A549 (cell line): ENCODE results near the gene DEF6. TPM values are rescaled to one million over a fixed set of nuclear protein-coding genes. Genes with fewer than 3 reads are reported as not detected.
"Not testable (repeated sequence)": the region's sequence is repeated elsewhere in the genome, so short reads cannot be mapped to it uniquely, and the experiment has no call there.

Experiments used
- ATAC-seq, 2 experiments: fragments of 200-7000 bp in 1 of 2; fragments of >200 bp in 1 of 2; cut with Nextera tagmentation in 1 of 2; cut with Tn5 transposase in 1 of 2; 3 replicates each; pipeline versions ENCODE4 v1.8.0 to v1.9.1; 2018 to 2020; ENCODE audit warnings: mild to moderate bottlenecking in 1 of 2, moderate library complexity in 1 of 2
- CTCF ChIA-PET: fragments of 300-600 bp; sonication (Branson Sonifier 250); formaldehyde crosslinking; extraction: SDS; loops from one replicate; lab custom pipeline; 2021; ENCODE audit warnings: antibody characterized with exemption, inconsistent platforms; lab: Yijun Ruan, JAX
- POLR2A ChIA-PET: fragments of 350-600 bp; formaldehyde crosslinking; extraction: SDS; loops from one replicate; lab custom pipeline; 2021; ENCODE audit warnings: antibody characterized with exemption, inconsistent platforms; lab: Yijun Ruan, JAX
- DNase-seq, 2 experiments: peaks; one replicate each; pipeline versions ENCODE4 v3.0.0 to v3.0.0-alpha.2; 2011 to 2016; ENCODE audit warnings: low read depth in 1 of 2, low spot score in 1 of 2
- FAIRE-seq: peaks from 2 replicates; lab custom pipeline; 2011; peaks lifted over from hg19 to GRCh38; lab: Jason Lieb, UNC
- H3K27ac ChIP-seq, 2 experiments: fragments of >200 bp; sonication (Bioruptor Twin); formaldehyde crosslinking; 3 replicates each; pipeline ENCODE4 v1.5.1; 2016 to 2017
- H3K4me1 ChIP-seq: fragments of >200 bp; sonication (Bioruptor Twin); formaldehyde crosslinking; 3 replicates; pipeline ENCODE4 v1.6.1; 2016
- H3K4me2 ChIP-seq: fragments of >200 bp; sonication (Bioruptor Twin); formaldehyde crosslinking; 3 replicates; pipeline ENCODE4 v1.6.1; 2016
- H3K4me3 ChIP-seq: fragments of >200 bp; sonication (Bioruptor Twin); formaldehyde crosslinking; 3 replicates; pipeline ENCODE4 v1.5.1; 2016
- H3K9me3 ChIP-seq: fragments of >200 bp; sonication (Bioruptor Twin); formaldehyde crosslinking; 3 replicates; pipeline ENCODE4 v1.6.1; 2016
- CHD4 ChIP-seq: fragments of 200-600 bp; sonication (generic); IDR thresholded peaks from 2 replicates; pipeline ENCODE4 v1.6.1; 2016; ENCODE audit warnings: antibody characterized with exemption, mild to moderate bottlenecking, borderline replicate concordance
- E2F6 ChIP-seq: IDR thresholded peaks from 2 replicates; pipeline ENCODE4 v1.6.1; 2012; ENCODE audit warnings: low read depth, borderline replicate concordance
- EP300 ChIP-seq, 2 experiments: fragments of >200 bp; sonication (Bioruptor Twin); formaldehyde crosslinking; IDR thresholded peaks; 2 replicates in 1 of 2; 3 replicates in 1 of 2; pipeline ENCODE4 v1.6.1; 2016 to 2017
- FOSB ChIP-seq: fragments of 250-450 bp; sonication (Bioruptor Pico); IDR thresholded peaks from 2 replicates; pipeline ENCODE4 v1.5.0; 2020; ENCODE audit warnings: mild to moderate bottlenecking, moderate library complexity
- FOXS1 ChIP-seq: fragments of 250-450 bp; sonication (Bioruptor Pico); IDR thresholded peaks from 2 replicates; pipeline ENCODE4 v1.5.0; 2020; ENCODE audit warnings: mild to moderate bottlenecking, moderate library complexity
- HOXB5 ChIP-seq: fragments of 250-450 bp; sonication (Bioruptor Pico); IDR thresholded peaks from 2 replicates; pipeline ENCODE4 v1.5.0; 2020; ENCODE audit warnings: mild to moderate bottlenecking, moderate library complexity
- MAZ ChIP-seq: fragments of 150-350 bp; IDR thresholded peaks from 2 replicates; pipeline ENCODE4 v1.6.1; 2014; ENCODE audit warnings: antibody characterized with exemption, low read depth, low read length, borderline replicate concordance
- MYC ChIP-seq: IDR thresholded peaks from 2 replicates; pipeline ENCODE4 v1.6.1; 2012; ENCODE audit warnings: mild to moderate bottlenecking, inconsistent platforms, low read length, improper control_type of control experiment, borderline replicate concordance
- NPAS2 ChIP-seq: fragments of 250-450 bp; sonication (Bioruptor Pico); IDR thresholded peaks from 2 replicates; pipeline ENCODE4 v1.8.0; 2022; ENCODE audit warnings: mild to moderate bottlenecking, moderate library complexity, borderline replicate concordance
- PHF8 ChIP-seq: fragments of 200-600 bp; sonication (generic); IDR thresholded peaks from 2 replicates; pipeline ENCODE4 v1.6.1; 2016; ENCODE audit warnings: low read depth, mild to moderate bottlenecking, antibody characterized with exemption, moderate library complexity, borderline replicate concordance
- POLR2AphosphoS2 ChIP-seq: conservative IDR thresholded peaks from 2 replicates; pipeline ENCODE4 v1.6.1; 2012; ENCODE audit warnings: low read length, improper control_type of control experiment, inconsistent platforms
- RAD21 ChIP-seq, 2 experiments: fragments of >200 bp in 1 of 2; sonication (Bioruptor Twin) in 1 of 2; formaldehyde crosslinking in 1 of 2; IDR thresholded peaks in 1 of 2; conservative IDR thresholded peaks in 1 of 2; 2 replicates in 1 of 2; 3 replicates in 1 of 2; pipeline ENCODE4 v1.6.1; 2012 to 2018; ENCODE audit warnings: inconsistent platforms in 1 of 2
- SMC3 ChIP-seq: fragments of >200 bp; sonication (Bioruptor Twin); formaldehyde crosslinking; IDR thresholded peaks from 3 replicates; pipeline ENCODE4 v1.6.1; 2018; ENCODE audit warnings: inconsistent platforms
- WGBS: methylation state at CpG from one replicate; pipeline ENCODE4 v1.1.6; 2017; ENCODE audit errors: missing lambda C conversion rate; 5-methylcytosine and 5-hydroxymethylcytosine counted together
- polyA plus RNA-seq, 4 experiments: library from polyadenylated mRNA; depleted of rRNA in 3 of 4; stranded (reverse); fragments of >200 nt; fragmentation: RNase III in 1 of 4; extraction: RNeasy Plus Mini Kit Qiagen cat#74134 plus additional on column Dnase treatment in 1 of 4; gene quantifications; 2 replicates in 3 of 4; 3 replicates in 1 of 4; pipeline ENCODE4 v1.2.3, GENCODE V29; 2011 to 2017
- TF ChIP-seq, protein P1 (sequence below): fragments of >200 bp; sonication (Bioruptor Twin); formaldehyde crosslinking; IDR thresholded peaks from 3 replicates; pipeline ENCODE4 v1.5.1; 2016
- TF ChIP-seq, protein P2 (sequence below): fragments of 450-650 bp; IDR thresholded peaks from 2 replicates; pipeline ENCODE4 v1.6.1; 2014; ENCODE audit warnings: antibody characterized with exemption

Gene DEF6
- polyA plus RNA-seq, 2 of the 4 experiments (the other 2 are of a cell fraction), result 0.05 TPM

DNA sequence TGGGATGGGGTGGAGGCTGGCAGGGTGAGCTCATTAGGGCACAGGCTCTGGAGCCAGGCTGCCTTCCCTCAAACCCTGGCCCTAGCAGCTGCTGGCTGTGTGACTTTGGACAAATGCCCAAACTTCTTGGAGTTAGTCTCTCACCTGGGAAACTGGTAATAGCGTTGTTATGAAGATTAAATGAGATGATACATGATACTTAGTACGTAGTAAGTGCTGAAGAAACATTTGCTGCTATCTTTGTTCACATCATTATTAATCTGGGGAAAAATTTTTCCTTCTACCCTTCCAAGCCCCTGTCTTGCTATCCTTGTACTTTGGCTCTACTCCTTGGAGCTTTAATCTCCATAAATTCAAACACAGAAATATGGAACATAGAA, 22.4 kb downstream of the DEF6 start (continued):
- TF ChIP-seq POLR2AphosphoS2 (no peak), MAZ (no peak), CHD4 (no peak), PHF8 (no peak)

GRCh38 chr6:35321091-35321490, 23.5 kb downstream of the DEF6 start:
- Histone ChIP-seq H3K4me2 (no peak overlapping the region), H3K27ac (no peak overlapping the region), H3K4me1 (peaks cover 4% of the 10 kb centered on the region; the same call in 1 of the 3 replicates), H3K9me3 (no peaks in the 10 kb centered on the region), H3K4me3 (no peak overlapping the region)
- DNase-seq (no peak), FAIRE-seq (no peak), ATAC-seq (no peak)
- POLR2A ChIA-PET, result no interaction called here
- no peak for TF ChIP-seq MYC
- no peak for TF ChIP-seq EP300 (IDR thresholded peaks at IDR 0.05)
- TF ChIP-seq E2F6, result no peak
- CTCF ChIA-PET, result interaction anchor here (1.4 to 2.5 kb wide), 3 partner anchors 21 to 128 kb away, joined by 5 to 9 read pairs (median 8); partner anchors contain the start of gene PPARD
- WGBS, result 65% methylated on average over 8 of the region's 8 CpGs

DNA sequence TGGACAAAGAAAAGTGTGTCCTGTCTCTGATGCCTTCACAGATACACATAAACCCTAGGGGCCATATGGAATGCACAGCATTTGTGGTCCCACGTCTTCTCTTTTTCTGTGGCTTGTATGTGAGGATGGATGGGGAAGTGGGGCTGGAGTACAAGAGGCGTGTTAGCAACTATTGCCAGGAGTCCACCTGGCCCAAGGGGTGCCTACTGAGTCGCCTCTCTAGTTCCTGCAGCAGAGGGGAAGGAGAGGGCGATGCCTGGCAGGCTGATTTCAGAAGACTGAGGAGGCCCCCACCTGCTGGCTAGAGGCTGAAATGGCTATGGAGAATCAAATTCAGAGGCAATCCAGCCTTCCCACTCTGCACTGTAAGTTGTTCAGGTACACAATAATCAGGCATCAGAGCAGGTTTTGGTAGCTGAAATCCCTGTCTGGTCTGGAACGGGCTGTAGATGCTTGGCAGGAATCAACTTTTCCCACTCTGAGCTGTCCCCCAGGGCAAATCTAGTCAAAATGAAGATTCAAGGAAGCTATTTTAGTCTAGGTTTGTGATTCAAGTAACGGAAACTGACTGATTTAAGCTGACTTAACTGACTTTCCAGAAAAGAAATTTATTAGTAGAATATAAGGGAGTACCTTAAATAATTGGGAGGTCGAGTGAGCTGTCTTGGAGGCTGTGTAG, 29.9 kb downstream of the DEF6 start:
- Histone ChIP-seq H3K9me3 (no peaks in the 10 kb centered on the region), H3K4me1 (no peaks in the 10 kb centered on the region), H3K4me2 (peak overlapping the region; percentile 40; the same call in 2 of the 3 replicates), H3K27ac (no peak overlapping the region), H3K4me3 (no peak overlapping the region)
- TF ChIP-seq FOSB (no peak), SMC3 (peak; percentile 31; the same call in 1 of the 3 replicates), RAD21 (conservative IDR thresholded peaks at IDR 0.05 in 1 of 2, IDR thresholded peaks at IDR 0.05 in 1 of 2) (peak; percentile 29 to 41; a peak in 3 of 5 replicates)
- TF ChIP-seq, protein P1, sequence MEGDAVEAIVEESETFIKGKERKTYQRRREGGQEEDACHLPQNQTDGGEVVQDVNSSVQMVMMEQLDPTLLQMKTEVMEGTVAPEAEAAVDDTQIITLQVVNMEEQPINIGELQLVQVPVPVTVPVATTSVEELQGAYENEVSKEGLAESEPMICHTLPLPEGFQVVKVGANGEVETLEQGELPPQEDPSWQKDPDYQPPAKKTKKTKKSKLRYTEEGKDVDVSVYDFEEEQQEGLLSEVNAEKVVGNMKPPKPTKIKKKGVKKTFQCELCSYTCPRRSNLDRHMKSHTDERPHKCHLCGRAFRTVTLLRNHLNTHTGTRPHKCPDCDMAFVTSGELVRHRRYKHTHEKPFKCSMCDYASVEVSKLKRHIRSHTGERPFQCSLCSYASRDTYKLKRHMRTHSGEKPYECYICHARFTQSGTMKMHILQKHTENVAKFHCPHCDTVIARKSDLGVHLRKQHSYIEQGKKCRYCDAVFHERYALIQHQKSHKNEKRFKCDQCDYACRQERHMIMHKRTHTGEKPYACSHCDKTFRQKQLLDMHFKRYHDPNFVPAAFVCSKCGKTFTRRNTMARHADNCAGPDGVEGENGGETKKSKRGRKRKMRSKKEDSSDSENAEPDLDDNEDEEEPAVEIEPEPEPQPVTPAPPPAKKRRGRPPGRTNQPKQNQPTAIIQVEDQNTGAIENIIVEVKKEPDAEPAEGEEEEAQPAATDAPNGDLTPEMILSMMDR, result peak; percentile 28; the same call in 2 of the 3 replicates
- FAIRE-seq (no peak), DNase-seq (peak; percentile 55 to 63), ATAC-seq (peak; percentile 97 to 99)
- 29% methylated on average over 6 of the region's 7 CpGs for WGBS
- ChIA-PET CTCF (interaction anchor here (0.6 to 3.0 kb wide), 11 partner anchors 9 to 141 kb away, joined by 3 to 12 read pairs (median 5); partner anchors contain the start of gene RPL10A), POLR2A (no interaction called here)

GRCh38 chr6:35328108-35328723, 30.6 kb downstream of the DEF6 start:
- no peak for FAIRE-seq
- DNase-seq, result no peak
- POLR2A ChIA-PET, result no interaction called here

DNA sequence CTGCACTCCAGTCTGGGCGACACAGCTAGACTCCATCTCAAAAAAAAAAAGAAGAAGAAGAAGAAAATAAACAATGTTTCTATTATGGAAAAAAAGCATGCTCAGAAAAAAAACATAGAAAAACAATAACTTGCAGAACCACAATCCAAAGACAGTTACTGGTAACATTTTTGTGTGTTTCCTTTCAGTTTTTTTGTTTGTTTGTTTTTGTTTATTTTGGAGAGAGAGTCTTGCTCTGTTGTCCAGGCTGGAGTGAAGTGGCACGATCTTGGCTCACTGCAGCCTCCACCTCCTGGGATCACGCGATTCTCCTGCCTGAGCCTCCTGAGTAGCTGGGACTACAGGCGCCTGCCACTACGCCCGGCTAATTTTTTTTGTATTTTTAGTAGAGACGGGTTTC, 31.3 kb downstream of the DEF6 start:
- DNase-seq, H3K4me2 ChIP-seq, H3K9me3 ChIP-seq, FAIRE-seq, H3K4me3 ChIP-seq, ATAC-seq, POLR2A ChIA-PET, H3K4me1 ChIP-seq, H3K27ac ChIP-seq: not testable (repeated sequence)
- CTCF ChIA-PET, result interaction anchor here (0.6 to 6.0 kb wide), 6 partner anchors 13 to 118 kb away, joined by 3 to 30 read pairs (median 10); partner anchors contain the start of gene PPARD
- 74% methylated on average over 8 of the region's 8 CpGs for WGBS

More at GRCh38 chr6:35328108-35328723, 30.6 kb downstream of the DEF6 start:
- Histone ChIP-seq H3K4me3 (no peak overlapping the region), H3K9me3 (no peaks in the 10 kb centered on the region), H3K4me2 (no peak overlapping the region), H3K27ac (no peak overlapping the region), H3K4me1 (no peaks in the 10 kb centered on the region)
- CTCF ChIA-PET, result interaction anchor here (0.6 to 6.0 kb wide), 13 partner anchors 10 to 140 kb away, joined by 3 to 30 read pairs (median 5); partner anchors contain the start of genes PPARD and RPL10A
- no peak for TF ChIP-seq POLR2AphosphoS2
- TF ChIP-seq FOXS1, result no peak
- no peak for TF ChIP-seq HOXB5 (CRISPR knock-in tag)
- TF ChIP-seq NPAS2 (CRISPR knock-in tag), result no peak
- TF ChIP-seq, protein P2, sequence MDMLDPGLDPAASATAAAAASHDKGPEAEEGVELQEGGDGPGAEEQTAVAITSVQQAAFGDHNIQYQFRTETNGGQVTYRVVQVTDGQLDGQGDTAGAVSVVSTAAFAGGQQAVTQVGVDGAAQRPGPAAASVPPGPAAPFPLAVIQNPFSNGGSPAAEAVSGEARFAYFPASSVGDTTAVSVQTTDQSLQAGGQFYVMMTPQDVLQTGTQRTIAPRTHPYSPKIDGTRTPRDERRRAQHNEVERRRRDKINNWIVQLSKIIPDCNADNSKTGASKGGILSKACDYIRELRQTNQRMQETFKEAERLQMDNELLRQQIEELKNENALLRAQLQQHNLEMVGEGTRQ, result peak; percentile 29; the same call in 1 of the 2 replicates
- no peak for TF ChIP-seq E2F6
- WGBS, result 71% methylated on average over 1 of the region's 1 CpG
- no peak for ATAC-seq
